Measurements from ENCODE around the gene WDR38.

The WDR38 gene

DNA sequence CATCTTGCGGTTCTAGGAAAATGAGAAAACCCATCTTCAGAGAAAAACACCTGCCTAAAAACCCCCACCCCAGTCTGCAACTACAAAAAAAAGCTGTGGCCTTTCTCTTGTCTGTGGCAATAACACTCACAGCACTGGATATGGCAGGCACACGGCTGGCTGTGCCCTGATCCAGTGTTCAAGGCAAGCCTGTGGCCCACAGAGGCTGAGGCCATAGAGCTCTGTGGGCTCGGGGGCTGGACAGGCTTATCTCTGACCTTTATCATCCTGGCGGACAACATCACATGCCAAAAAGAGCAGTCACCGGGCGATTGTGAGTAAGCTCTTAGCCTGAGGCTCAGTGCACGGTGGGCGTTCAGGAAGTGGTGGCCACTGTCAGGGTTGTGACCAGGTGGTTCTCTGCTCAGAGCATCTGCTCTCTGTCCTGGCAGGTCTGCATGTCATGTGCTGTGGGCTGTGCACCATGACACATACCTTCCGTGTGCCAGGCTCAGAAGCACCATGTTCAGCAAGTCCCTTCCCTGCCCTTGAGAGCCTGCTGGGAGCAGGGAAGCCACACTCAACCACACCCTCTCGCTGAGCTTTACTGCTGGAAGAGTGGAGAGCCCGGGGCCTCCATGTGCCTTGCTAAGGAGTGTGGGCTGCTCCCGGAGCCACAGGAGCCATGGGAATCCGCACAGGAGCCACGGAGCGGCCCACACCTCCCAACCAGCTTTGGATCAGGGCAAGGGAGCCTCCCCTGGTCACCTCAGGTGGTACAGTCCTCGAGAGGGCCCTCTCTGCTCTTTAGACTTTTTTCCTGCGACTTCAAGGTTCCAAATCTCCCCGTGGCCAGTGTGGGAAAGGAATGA lies 34.6 kb upstream of the WDR38 start:
- no peaks in the 10 kb centered on the region for H3K4me1 ChIP-seq (ENCODE audit: insufficient read depth, low read length, poor library complexity, severe bottlenecking)
- no peak overlapping the region for H3K4me3 ChIP-seq (ENCODE audit: low read length, poor library complexity, severe bottlenecking)
- no peak overlapping the region for H3K4me2 ChIP-seq (ENCODE audit: low read depth, low read length, poor library complexity, severe bottlenecking)

DNA sequence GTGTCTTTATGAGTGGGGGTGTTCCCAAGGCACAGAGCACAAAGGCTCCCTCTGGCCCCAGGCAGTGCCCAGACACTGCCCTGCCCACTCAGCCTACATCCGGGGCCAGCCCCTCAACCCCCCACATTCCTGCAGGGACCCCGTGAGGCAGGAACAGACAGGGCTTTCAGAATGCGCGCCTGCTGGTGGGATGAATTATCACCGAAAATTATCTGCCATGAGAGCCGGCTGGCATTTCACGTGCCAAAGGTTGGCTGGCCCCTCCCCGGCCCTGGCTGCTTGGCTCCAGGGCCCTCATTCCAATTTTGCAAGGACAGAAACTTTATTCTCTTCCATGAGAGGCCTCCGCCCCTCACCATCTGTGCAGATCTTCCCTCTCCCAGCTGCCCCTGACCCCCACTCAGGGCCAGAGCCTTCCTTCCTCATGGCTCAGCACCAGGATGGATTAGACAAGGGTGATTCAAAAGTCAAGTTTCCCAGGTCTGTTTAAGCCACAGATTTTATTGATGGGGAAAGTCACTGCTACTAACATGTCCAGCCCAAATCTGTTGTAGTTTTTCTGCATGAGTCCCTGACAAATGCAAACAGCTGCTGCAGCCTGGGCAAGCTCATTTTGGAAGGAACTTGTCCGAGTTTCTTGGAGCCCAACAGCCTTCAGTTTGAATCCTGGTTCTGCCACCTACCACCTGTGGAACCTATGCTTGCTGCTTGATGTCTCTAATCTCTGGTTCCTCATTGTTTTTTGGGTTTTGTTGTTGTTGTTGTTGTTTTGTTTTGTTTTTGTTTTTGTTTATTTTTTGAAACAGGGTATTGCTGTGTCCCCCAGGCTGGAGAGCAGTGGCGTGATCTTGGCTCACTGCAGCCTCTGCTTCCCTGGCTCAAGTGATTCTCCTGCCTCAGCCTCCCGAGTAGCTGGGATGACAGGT lies 32.3 kb upstream of the WDR38 start:
- Histone ChIP-seq H3K27me3 (ENCODE audit: insufficient read depth, low read length, poor library complexity, severe bottlenecking) (no peaks in the 10 kb centered on the region), H2AFZ (ENCODE audit: low read length) (no peak overlapping the region), H3F3A (ENCODE audit: low read depth) (no peaks in the 10 kb centered on the region), H3K4me2 (ENCODE audit: low read depth, low read length, poor library complexity, severe bottlenecking) (no peak overlapping the region), H3K4me3 (ENCODE audit: low read length, poor library complexity, severe bottlenecking) (no peak overlapping the region), H3K9me2 (replicated peaks; ENCODE audit: low read depth, low read length) (no peaks in the 10 kb centered on the region), H3K9me3 (ENCODE audit: insufficient read depth, low read depth, low read length) (no peaks in the 10 kb centered on the region), H3K4me1 (ENCODE audit: insufficient read depth, low read length, poor library complexity, severe bottlenecking) (no peaks in the 10 kb centered on the region), H3K36me3 (ENCODE audit: insufficient read depth, low read length) (no peaks in the 10 kb centered on the region), H3K79me2 (ENCODE audit: insufficient read depth, low read length) (no peaks in the 10 kb centered on the region), H4K20me1 (ENCODE audit: insufficient read depth, low read length, poor library complexity, severe bottlenecking) (no peaks in the 10 kb centered on the region), H3K9ac (ENCODE audit: low read depth, low read length, poor library complexity, severe bottlenecking) (no peak overlapping the region)
- TF ChIP-seq, protein P1, sequence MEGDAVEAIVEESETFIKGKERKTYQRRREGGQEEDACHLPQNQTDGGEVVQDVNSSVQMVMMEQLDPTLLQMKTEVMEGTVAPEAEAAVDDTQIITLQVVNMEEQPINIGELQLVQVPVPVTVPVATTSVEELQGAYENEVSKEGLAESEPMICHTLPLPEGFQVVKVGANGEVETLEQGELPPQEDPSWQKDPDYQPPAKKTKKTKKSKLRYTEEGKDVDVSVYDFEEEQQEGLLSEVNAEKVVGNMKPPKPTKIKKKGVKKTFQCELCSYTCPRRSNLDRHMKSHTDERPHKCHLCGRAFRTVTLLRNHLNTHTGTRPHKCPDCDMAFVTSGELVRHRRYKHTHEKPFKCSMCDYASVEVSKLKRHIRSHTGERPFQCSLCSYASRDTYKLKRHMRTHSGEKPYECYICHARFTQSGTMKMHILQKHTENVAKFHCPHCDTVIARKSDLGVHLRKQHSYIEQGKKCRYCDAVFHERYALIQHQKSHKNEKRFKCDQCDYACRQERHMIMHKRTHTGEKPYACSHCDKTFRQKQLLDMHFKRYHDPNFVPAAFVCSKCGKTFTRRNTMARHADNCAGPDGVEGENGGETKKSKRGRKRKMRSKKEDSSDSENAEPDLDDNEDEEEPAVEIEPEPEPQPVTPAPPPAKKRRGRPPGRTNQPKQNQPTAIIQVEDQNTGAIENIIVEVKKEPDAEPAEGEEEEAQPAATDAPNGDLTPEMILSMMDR (conservative IDR thresholded peaks at IDR 0.05; ENCODE audit: low read length) = no peak
- TF ChIP-seq EZH2phosphoT487 (IDR thresholded peaks at IDR 0.05; ENCODE audit: borderline replicate concordance) = no peak

More for the DNA sequence above, 34.6 kb upstream of the WDR38 start:
- H3K36me3 ChIP-seq (ENCODE audit: insufficient read depth, low read length) = no peaks in the 10 kb centered on the region
- H3K9me2 ChIP-seq (replicated peaks; ENCODE audit: low read depth, low read length) = no peaks in the 10 kb centered on the region
- H4K20me1 ChIP-seq (ENCODE audit: insufficient read depth, low read length, poor library complexity, severe bottlenecking) = no peaks in the 10 kb centered on the region
- H3K9ac ChIP-seq (ENCODE audit: low read depth, low read length, poor library complexity, severe bottlenecking) = no peak overlapping the region
- H3F3A ChIP-seq (ENCODE audit: low read depth) = no peaks in the 10 kb centered on the region
- no peaks in the 10 kb centered on the region for H3K79me2 ChIP-seq (ENCODE audit: insufficient read depth, low read length)
- H3K27me3 ChIP-seq (ENCODE audit: insufficient read depth, low read length, poor library complexity, severe bottlenecking) = no peaks in the 10 kb centered on the region
- no peaks in the 10 kb centered on the region for H3K9me3 ChIP-seq (ENCODE audit: insufficient read depth, low read depth, low read length)
- H2AFZ ChIP-seq (ENCODE audit: low read length) = peak overlapping the region; percentile 68; the same call in 1 of the 2 replicates
- TF ChIP-seq EZH2phosphoT487 (IDR thresholded peaks at IDR 0.05; ENCODE audit: borderline replicate concordance) = no peak
- TF ChIP-seq, protein P1 (conservative IDR thresholded peaks at IDR 0.05; ENCODE audit: low read length) = no peak

DNA sequence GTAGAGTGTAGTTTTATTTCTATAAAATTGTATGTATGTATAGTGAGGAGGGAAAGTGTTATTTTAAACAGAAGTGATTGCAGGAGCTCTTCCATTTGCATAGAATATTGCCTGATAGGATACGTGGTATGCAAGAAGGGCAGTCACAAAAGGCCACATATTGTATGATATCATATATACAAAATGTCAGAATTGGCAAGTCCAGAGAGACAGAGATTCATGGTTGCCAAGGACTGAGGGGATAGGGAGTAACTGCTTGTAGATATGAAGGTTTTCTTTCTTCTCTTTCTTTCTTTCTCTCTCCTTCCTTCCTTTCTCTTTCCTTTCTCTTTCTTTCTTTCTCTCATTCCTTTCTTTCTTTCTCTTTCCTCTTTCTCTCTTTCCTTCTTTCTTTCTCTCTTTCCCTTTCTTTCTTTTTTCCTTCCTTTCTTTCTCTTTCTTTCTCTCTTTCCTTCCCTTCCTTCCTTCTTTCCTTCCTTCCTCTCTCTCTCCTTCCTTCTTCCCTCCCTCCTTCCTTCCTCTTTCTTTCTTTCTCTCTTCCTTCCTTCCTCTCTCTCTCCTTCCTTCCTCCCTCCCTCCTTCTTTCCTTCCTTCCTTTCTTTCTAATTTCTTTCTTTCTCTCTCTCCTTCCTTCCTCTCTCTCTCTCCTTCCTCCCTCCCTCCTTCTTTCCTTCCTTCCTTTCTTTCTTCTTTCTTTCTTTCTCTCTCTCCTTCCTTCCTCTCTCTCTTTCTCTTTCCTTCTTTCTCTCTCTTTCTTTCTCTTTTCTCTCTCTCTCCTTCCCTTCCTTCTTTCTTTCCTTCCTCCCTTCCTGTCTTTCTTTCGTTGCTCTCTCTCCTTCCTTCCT lies 24.5 kb upstream of the WDR38 start:
- Histone ChIP-seq H3K36me3 (ENCODE audit: insufficient read depth, low read length) (no peaks in the 10 kb centered on the region), H3K9ac (ENCODE audit: low read depth, low read length, poor library complexity, severe bottlenecking) (no peak overlapping the region), H3K4me3 (ENCODE audit: low read length, poor library complexity, severe bottlenecking) (no peak overlapping the region), H3K9me3 (ENCODE audit: insufficient read depth, low read depth, low read length) (no peaks in the 10 kb centered on the region), H3K9me2 (replicated peaks; ENCODE audit: low read depth, low read length) (no peaks in the 10 kb centered on the region), H4K20me1 (ENCODE audit: insufficient read depth, low read length, poor library complexity, severe bottlenecking) (no peaks in the 10 kb centered on the region), H3K4me2 (ENCODE audit: low read depth, low read length, poor library complexity, severe bottlenecking) (no peak overlapping the region), H3K27me3 (ENCODE audit: insufficient read depth, low read length, poor library complexity, severe bottlenecking) (no peaks in the 10 kb centered on the region), H3F3A (ENCODE audit: low read depth) (no peaks in the 10 kb centered on the region), H3K4me1 (ENCODE audit: insufficient read depth, low read length, poor library complexity, severe bottlenecking) (no peaks in the 10 kb centered on the region), H2AFZ (ENCODE audit: low read length) (no peak overlapping the region), H3K79me2 (ENCODE audit: insufficient read depth, low read length) (no peaks in the 10 kb centered on the region)
- TF ChIP-seq EZH2phosphoT487 (IDR thresholded peaks at IDR 0.05; ENCODE audit: borderline replicate concordance) = no peak
- TF ChIP-seq, protein P1 (conservative IDR thresholded peaks at IDR 0.05; ENCODE audit: low read length) = no peak

Measured in Loucy (cell line).